Brain pericyte (primary cell): ENCODE results near the gene SPOUT1.
A peak's percentile ranks its signal among the peaks of the same experiment; 100 is the strongest.

Source experiments
- DNase-seq: peaks from one replicate; pipeline ENCODE4 v3.0.0-alpha.2; 2012; ENCODE audit warnings: low read depth, low spot score

The SPOUT1 gene

GRCh38 chr9:128773049-128773448 is 56.5 kb downstream of the SPOUT1 start:
- DNase-seq, result no peak

GRCh38 chr9:128771745-128772519 is 57.7 kb downstream of the SPOUT1 start, which contains the start of gene ZER1:
TSS of gene ZER1 (minus strand) at chr9:128771927. CDS start at chr9:128755565, 16,362 bp downstream.
- peak; percentile 32 for DNase-seq

GRCh38 chr9:128771094-128771721 is 58.4 kb downstream of the SPOUT1 start:
- DNase-seq, result no peak

- DNase-seq, result no peak
Observed at GRCh38 chr9:128770286-128771030, 59.1 kb downstream of the SPOUT1 start.
